H9 (cell line): ENCODE results near the gene IFT52. TPM values are rescaled to one million over a fixed set of nuclear protein-coding genes. Genes with fewer than 3 reads are reported as not detected.

Source experiments
- DNase-seq: peaks from one replicate; pipeline ENCODE4 v3.0.0-alpha.2; 2017
- H2AFZ ChIP-seq: one replicate; pipeline ENCODE4 v1.6.1; 2013; ENCODE audit warnings: mild to moderate bottlenecking, low read length, control low read depth, moderate library complexity
- H2AK5ac ChIP-seq: 2 replicates; pipeline ENCODE4 v1.6.1; 2013; ENCODE audit warnings: low read length, control low read depth, mixed read lengths; ENCODE audit not compliant: insufficient read length
- H2BK120ac ChIP-seq: one replicate; pipeline ENCODE4 v1.6.1; 2013; ENCODE audit warnings: low read depth, mild to moderate bottlenecking, low read length, control low read depth, inconsistent platforms; ENCODE audit not compliant: poor library complexity, severe bottlenecking
- H2BK12ac ChIP-seq: 2 replicates; pipeline ENCODE4 v1.6.1; 2013; ENCODE audit warnings: low read length, control low read depth, mixed read lengths, low read depth; ENCODE audit not compliant: insufficient read length
- H2BK15ac ChIP-seq: 2 replicates; pipeline ENCODE4 v1.6.1; 2013; ENCODE audit warnings: low read depth, low read length, control low read depth
- H2BK20ac ChIP-seq: one replicate; pipeline ENCODE4 v1.6.1; 2013; ENCODE audit warnings: low read depth, mild to moderate bottlenecking, low read length, control low read depth, inconsistent platforms; ENCODE audit not compliant: poor library complexity, severe bottlenecking
- H2BK5ac ChIP-seq: 2 replicates; pipeline ENCODE4 v1.6.1; 2013; ENCODE audit warnings: low read length, control low read depth, mixed read lengths; ENCODE audit not compliant: insufficient read length
- H3K14ac ChIP-seq: 2 replicates; pipeline ENCODE4 v1.6.1; 2013; ENCODE audit warnings: low read length, control low read depth; ENCODE audit not compliant: insufficient read depth
- H3K18ac ChIP-seq: 2 replicates; pipeline ENCODE4 v1.6.1; 2013; ENCODE audit warnings: low read depth, mild to moderate bottlenecking, mixed read lengths, low read length, control low read depth; ENCODE audit not compliant: insufficient read length
- H3K23ac ChIP-seq: 2 replicates; pipeline ENCODE4 v1.6.1; 2013; ENCODE audit warnings: low read length, control low read depth, mixed read lengths, low read depth; ENCODE audit not compliant: insufficient read length
- H3K23me2 ChIP-seq: 2 replicates; pipeline ENCODE4 v1.6.1; 2013; ENCODE audit warnings: low read depth, mild to moderate bottlenecking, mixed read lengths, low read length, control low read depth; ENCODE audit not compliant: insufficient read length, poor library complexity, severe bottlenecking
- H3K27ac ChIP-seq: 2 replicates; pipeline ENCODE4 v1.5.1; 2013; ENCODE audit warnings: low read length, control low read depth, mixed read lengths, low read depth; ENCODE audit not compliant: insufficient read length
- H3K27me3 ChIP-seq: 2 replicates; pipeline ENCODE4 v1.6.1; 2013; ENCODE audit warnings: low read length, control low read depth, inconsistent platforms; ENCODE audit not compliant: insufficient read depth
- H3K4ac ChIP-seq: 2 replicates; pipeline ENCODE4 v1.6.1; 2013; ENCODE audit warnings: low read depth, mild to moderate bottlenecking, control low read depth, inconsistent platforms, low read length, moderate library complexity
- H3K4me1 ChIP-seq: 2 replicates; pipeline ENCODE4 v1.6.1; 2013; ENCODE audit warnings: low read length, control low read depth, inconsistent platforms; ENCODE audit not compliant: insufficient read depth
- H3K4me2 ChIP-seq: 2 replicates; pipeline ENCODE4 v1.6.1; 2013; ENCODE audit warnings: low read length, control low read depth, mixed read lengths; ENCODE audit not compliant: insufficient read length, insufficient read depth
- H3K56ac ChIP-seq: 2 replicates; pipeline ENCODE4 v1.6.1; 2013; ENCODE audit warnings: low read depth, mild to moderate bottlenecking, mixed read lengths, low read length, control low read depth; ENCODE audit not compliant: insufficient read length
- H3K79me1 ChIP-seq: 2 replicates; pipeline ENCODE4 v1.6.1; 2013; ENCODE audit warnings: low read depth, mild to moderate bottlenecking, moderate library complexity, low read length, control low read depth, inconsistent platforms; ENCODE audit not compliant: insufficient read depth, poor library complexity, severe bottlenecking
- H3K79me2 ChIP-seq: 2 replicates; pipeline ENCODE4 v1.6.1; 2013; ENCODE audit warnings: low read length, control low read depth, inconsistent platforms; ENCODE audit not compliant: insufficient read depth
- H3K9ac ChIP-seq: 2 replicates; pipeline ENCODE4 v1.6.1; 2013; ENCODE audit warnings: low read length, control low read depth, mixed read lengths; ENCODE audit not compliant: insufficient read length; ENCODE audit errors: extremely low read depth
- H3K9me3 ChIP-seq: one replicate; pipeline ENCODE4 v1.6.1; 2013; ENCODE audit warnings: low read depth, low read length, inconsistent platforms; ENCODE audit not compliant: control insufficient read depth
- H3T11ph ChIP-seq: one replicate; pipeline ENCODE4 v1.6.1; 2013; ENCODE audit warnings: mild to moderate bottlenecking, low read length, control low read depth, inconsistent platforms
- H4K20me1 ChIP-seq: one replicate; pipeline ENCODE4 v1.6.1; 2013; ENCODE audit not compliant: control insufficient read depth, insufficient read length, insufficient read depth
- H4K5ac ChIP-seq: 2 replicates; pipeline ENCODE4 v1.6.1; 2013; ENCODE audit warnings: low read depth, mild to moderate bottlenecking, mixed read lengths, low read length, control low read depth; ENCODE audit not compliant: insufficient read length
- H4K8ac ChIP-seq: replicated peaks from 2 replicates; pipeline ENCODE4 v1.6.1; 2013; ENCODE audit warnings: low read length, control low read depth, mixed read lengths, low read depth; ENCODE audit not compliant: insufficient read length
- H4K91ac ChIP-seq: 2 replicates; pipeline ENCODE4 v1.6.1; 2013; ENCODE audit warnings: low read depth, mild to moderate bottlenecking, moderate library complexity, mixed read lengths, low read length, control low read depth; ENCODE audit not compliant: insufficient read length
- H3K27ac Mint-ChIP-seq, 3 experiments: 2 replicates in 2 of 3; 3 replicates in 1 of 3; pipeline ENCODE4 v1.8.0; 2020 to 2021; ENCODE audit warnings: mixed read lengths in 3 of 3, mild to moderate bottlenecking in 1 of 3, moderate library complexity in 1 of 3
- H3K27me3 Mint-ChIP-seq: 2 replicates; pipeline ENCODE4 v1.8.0; 2021; ENCODE audit warnings: low read depth, mild to moderate bottlenecking, moderate library complexity, mixed read lengths
- H3K36me3 Mint-ChIP-seq, 3 experiments: 2 replicates in 2 of 3; 3 replicates in 1 of 3; pipeline ENCODE4 v1.8.0; 2020 to 2021; ENCODE audit warnings: low read depth in 3 of 3, mixed read lengths in 3 of 3; ENCODE audit not compliant: insufficient read depth in 1 of 3
- H3K4me1 Mint-ChIP-seq, 2 experiments: 2 replicates each; pipeline ENCODE4 v1.8.0; 2020; ENCODE audit warnings: mixed read lengths in 2 of 2
- H3K4me3 Mint-ChIP-seq, 2 experiments: 2 replicates in 1 of 2; 3 replicates in 1 of 2; pipeline ENCODE4 v1.8.0; 2020 to 2021; ENCODE audit warnings: mild to moderate bottlenecking in 2 of 2, mixed read lengths in 2 of 2, moderate library complexity in 1 of 2
- H3K9me3 Mint-ChIP-seq, 2 experiments: 2 replicates in 1 of 2; 3 replicates in 1 of 2; pipeline ENCODE4 v1.8.0; 2020; ENCODE audit warnings: mild to moderate bottlenecking in 2 of 2, mixed read lengths in 2 of 2, moderate library complexity in 1 of 2
- WGBS: extraction: QIAGEN DNeasy Blood & Tissue Kit; methylation state at CpG from one replicate; pipeline ENCODE4 v1.1.7; 2013; ENCODE audit warnings: missing lambda C conversion rate, low lambda C conversion rate, mixed read lengths; ENCODE audit not compliant: insufficient read length; ENCODE audit errors: extremely low coverage; 5-methylcytosine and 5-hydroxymethylcytosine counted together
- total RNA-seq: library from RNA; stranded (reverse); gene quantifications from 2 replicates; pipeline ENCODE4 v1.2.1, GENCODE V29; 2021
- TF ChIP-seq, protein P1 (sequence below): fragments of 200-600 bp; sonication (generic); conservative IDR thresholded peaks from 3 replicates; pipeline ENCODE4 v1.8.0; 2021; ENCODE audit warnings: antibody characterized with exemption, mild to moderate bottlenecking

IFT52 gene
- total RNA-seq, 1 experiment from 2014 or later: 44.5 TPM

GRCh38 chr20:43545837-43546578 lies 44.7 kb upstream of the IFT52 start:
- no peak for DNase-seq
- Histone ChIP-seq H3K14ac (no peak overlapping the region), H2BK20ac (no peak overlapping the region), H3K18ac (no peak overlapping the region), H3K79me2 (no peaks in the 10 kb centered on the region), H3K27ac (no peak overlapping the region), H3T11ph (no peak overlapping the region), H3K4me1 (no peaks in the 10 kb centered on the region), H3K23ac (no peak overlapping the region), H3K4ac (no peak overlapping the region), H4K91ac (no peak overlapping the region), H4K20me1 (no peaks in the 10 kb centered on the region), H3K4me2 (no peak overlapping the region), H3K9me3 (no peaks in the 10 kb centered on the region), H3K27me3 (no peaks in the 10 kb centered on the region), H2BK5ac (no peak overlapping the region), H3K23me2 (no peaks in the 10 kb centered on the region), H2BK12ac (no peak overlapping the region), H4K8ac (no peak overlapping the region), H3K56ac (no peak overlapping the region), H2BK15ac (no peak overlapping the region), H4K5ac (no peak overlapping the region), H2AFZ (no peak overlapping the region), H3K9ac (no peak overlapping the region), H2BK120ac (no peak overlapping the region), H2AK5ac (no peak overlapping the region), H3K79me1 (no peaks in the 10 kb centered on the region)
- no peaks in the 10 kb centered on the region for H3K27me3 Mint-ChIP-seq
- H3K27ac Mint-ChIP-seq: no peak overlapping the region
- H3K4me1 Mint-ChIP-seq: no peaks in the 10 kb centered on the region; a peak in 2 of 4 replicates
- peaks cover 26 to 44% (median 41%) of the 10 kb centered on the region in 3 experiments for H3K36me3 Mint-ChIP-seq
- WGBS: no CpG with 5 or more reads among the region's 4 CpGs
- TF ChIP-seq, protein P1, sequence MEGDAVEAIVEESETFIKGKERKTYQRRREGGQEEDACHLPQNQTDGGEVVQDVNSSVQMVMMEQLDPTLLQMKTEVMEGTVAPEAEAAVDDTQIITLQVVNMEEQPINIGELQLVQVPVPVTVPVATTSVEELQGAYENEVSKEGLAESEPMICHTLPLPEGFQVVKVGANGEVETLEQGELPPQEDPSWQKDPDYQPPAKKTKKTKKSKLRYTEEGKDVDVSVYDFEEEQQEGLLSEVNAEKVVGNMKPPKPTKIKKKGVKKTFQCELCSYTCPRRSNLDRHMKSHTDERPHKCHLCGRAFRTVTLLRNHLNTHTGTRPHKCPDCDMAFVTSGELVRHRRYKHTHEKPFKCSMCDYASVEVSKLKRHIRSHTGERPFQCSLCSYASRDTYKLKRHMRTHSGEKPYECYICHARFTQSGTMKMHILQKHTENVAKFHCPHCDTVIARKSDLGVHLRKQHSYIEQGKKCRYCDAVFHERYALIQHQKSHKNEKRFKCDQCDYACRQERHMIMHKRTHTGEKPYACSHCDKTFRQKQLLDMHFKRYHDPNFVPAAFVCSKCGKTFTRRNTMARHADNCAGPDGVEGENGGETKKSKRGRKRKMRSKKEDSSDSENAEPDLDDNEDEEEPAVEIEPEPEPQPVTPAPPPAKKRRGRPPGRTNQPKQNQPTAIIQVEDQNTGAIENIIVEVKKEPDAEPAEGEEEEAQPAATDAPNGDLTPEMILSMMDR: no peak
- H3K9me3 Mint-ChIP-seq: peaks cover 10 to 14% of the 10 kb centered on the region in 2 experiments
- no peak overlapping the region for H3K4me3 Mint-ChIP-seq
